HG03097 (cell line): Measurements from ENCODE around the gene ALG5.

Source experiments
- ATAC-seq: cut with Tn5 transposase; IDR thresholded peaks from one replicate; pipeline ENCODE4 v1.9.1; 2021; ENCODE audit not compliant: unreplicated experiment, low FRiP score

Gene ALG5

DNA sequence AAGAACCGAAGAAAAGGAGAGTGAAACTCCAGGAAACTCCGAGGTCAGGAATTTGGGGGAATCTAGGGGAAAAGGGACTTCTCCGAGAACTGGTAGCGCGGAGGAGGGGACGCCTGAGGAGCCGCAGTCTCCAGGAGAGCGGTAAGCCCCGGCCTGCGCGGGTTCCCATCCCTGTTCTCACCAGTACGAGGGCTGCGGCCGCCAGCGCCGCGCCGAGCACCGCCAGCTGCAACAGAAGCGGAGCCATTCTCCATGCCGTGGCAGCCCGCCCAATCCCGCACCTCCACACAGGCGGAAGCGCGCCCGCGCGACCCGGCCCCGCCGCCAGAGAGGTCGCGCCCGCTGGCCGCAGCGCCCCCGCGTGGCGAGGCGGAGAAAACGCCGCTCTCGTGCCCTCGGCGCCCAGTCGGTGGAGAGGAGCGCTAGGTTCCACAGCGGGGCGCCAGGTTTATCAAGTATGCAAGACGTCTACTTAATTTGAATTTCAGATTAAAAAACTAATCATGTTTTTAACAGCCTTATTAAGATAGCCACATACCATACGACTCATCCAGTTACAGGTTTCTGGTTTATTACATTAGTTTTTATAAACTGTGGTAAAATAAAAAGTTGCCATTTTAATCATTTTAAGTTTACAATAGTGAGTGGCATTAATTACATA, at the start of gene ALG5:
Gene ALG5 (minus strand): TSS at position 287 of the 661 bp plus-strand sequence. CDS start 40 bp downstream, at position 247.
- peak; percentile 78 for ATAC-seq

DNA sequence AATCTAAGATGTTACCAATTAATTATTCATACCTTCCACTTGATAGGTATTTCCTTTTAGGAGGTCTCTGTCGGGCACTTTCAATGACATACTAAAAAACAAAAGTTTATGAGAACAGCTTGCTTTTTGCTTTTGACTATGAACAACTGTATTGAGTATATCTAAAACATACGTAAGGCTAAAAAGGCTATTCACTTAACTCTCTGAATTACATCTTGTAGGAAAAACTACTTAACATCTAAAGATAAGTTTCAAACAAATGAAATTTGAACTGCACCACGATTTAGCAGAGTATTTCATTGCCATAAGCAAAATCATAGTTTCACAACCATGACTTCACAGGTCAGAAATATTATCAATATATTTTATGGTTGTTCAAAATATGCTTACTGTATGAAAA, 48.7 kb upstream of the ALG5 start:
- ATAC-seq, result no peak

DNA sequence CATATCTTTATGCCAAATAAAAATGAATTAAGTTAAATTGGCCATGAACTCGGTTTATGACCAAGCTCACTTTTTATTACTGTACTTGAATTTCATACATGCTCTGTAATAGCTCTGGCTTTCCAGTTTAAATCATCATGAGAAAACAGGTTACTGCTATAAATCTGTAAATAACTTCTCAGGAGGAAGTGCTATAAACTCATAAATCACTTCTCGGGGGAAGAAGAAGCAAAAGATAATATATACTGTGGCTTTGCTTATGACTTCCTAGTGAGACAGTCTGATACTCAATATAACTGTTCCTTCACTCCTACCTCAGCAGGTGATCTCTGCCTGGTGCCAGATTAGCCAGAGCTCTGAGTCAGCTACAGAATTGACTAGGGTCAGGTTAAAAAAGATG, 47.9 kb upstream of the ALG5 start:
- no peak for ATAC-seq

- ATAC-seq, result no peak
Measured at GRCh38 chr13:37046062-37046461, 46.9 kb upstream of the ALG5 start.

GRCh38 chr13:37040789-37041188, 41.6 kb upstream of the ALG5 start:
- ATAC-seq, result no peak

DNA sequence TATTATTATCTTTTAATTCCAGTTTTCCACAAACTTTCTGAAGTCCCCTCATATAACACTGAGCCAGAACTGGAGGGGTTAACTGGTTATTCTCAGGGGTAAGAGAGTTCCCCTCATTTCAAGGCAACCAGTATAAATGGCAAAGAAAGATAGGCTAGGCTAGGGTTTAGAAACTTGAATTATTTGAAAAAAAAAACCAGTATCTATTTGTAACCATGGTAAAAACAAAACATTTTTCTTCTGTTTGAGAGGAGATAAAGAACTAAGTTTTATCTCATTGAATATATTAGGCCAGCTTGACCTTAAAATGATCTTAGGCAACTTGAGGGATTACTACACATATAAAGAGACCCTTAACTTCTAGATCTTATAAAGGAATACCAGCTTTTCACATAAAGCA, 40.8 kb upstream of the ALG5 start:
- ATAC-seq, result no peak

DNA sequence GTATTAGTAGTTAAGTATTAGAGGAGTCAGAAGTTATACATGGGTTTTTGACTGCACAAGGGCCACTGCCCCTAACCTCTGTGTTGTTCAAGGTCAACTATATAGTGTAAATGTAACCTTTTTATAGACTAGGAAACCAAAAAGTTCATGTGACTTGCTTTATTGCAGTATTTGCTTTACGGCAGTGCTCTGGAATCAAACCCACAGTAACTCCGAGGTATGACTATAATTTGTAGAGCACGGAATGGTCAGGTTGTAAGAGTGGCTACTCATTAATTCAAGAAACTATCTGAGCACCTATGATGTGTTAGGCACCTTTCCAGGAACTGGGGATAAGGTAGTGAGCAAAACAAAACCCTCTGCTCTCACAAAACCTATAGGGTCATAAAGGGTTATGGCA, 38.1 kb upstream of the ALG5 start:
- no peak for ATAC-seq

DNA sequence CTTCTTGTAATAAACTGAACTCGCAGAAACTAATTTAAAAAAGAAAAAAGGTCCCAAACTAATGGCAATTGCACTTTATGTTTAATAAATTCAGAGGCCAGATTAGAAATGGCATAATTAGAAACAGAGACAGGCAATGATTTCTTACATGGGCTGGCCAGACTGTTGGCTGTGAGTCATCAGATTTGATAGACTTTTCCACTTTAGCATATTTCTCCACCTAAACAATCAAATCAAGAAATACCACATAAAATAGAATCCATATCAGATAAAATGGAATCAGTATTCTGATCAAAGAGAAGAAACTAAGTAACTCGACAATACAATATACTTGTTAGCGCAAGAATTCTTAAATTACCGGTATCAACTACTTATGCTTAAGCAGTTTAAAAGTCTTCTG, 30.5 kb upstream of the ALG5 start:
- ATAC-seq, result no peak

GRCh38 chr13:37027639-37028038, 28.5 kb upstream of the ALG5 start:
- no peak for ATAC-seq

DNA sequence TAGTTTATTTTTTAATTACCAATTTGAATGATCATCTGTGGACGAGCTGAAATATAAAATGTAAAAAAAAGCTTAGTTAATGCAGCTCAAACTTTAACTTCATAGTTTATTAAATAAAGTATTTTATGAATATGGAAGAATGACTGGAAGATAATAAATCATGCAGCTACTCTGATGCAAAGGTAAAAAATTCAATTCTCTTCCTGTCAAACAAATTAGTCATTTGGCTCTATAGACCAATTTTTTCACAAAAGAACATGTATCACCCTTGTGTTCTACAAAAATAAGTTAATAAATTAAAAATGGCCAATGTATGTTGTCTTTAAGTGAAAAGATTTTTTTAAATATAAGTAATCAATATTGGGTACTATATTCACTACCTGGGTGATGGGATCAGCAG, 27.6 kb upstream of the ALG5 start:
- no peak for ATAC-seq

DNA sequence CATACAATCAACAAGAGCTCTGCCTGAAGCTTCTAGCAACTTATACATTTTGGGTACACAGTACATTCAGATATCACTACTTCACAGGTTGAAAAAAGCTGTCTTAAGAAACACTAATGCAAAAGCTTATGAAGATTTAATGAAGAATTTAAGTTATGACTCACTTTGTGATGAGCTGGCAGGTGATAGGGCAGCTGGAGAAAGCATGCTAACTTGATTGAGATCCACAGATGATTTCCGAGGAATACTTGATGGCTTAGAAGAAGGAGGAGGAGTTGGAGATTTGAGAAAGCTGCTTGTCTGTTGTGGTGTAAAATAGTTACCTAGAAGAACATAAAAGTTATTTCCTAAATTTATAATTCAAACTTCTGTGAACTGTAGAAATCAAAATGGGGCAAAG, 24.7 kb upstream of the ALG5 start:
- no peak for ATAC-seq

DNA sequence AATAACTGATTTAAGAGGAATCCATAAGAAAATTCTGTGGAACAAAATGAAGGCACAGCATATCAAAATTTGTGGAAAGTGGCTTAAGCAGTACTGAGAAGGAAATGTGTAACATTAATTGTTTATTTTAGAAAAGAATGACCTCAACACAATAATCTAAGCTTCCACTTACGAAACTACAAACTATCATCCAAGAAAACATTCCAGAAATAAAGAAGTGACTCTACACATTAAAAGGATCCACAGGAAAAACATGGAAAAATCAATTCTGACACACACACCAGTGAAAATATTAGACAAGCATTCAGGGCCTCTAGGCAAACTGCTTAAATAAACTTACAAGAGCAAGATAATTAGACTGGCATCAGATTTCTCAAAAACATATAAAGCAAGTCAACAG, 15.5 kb upstream of the ALG5 start:
- ATAC-seq, result no peak

DNA sequence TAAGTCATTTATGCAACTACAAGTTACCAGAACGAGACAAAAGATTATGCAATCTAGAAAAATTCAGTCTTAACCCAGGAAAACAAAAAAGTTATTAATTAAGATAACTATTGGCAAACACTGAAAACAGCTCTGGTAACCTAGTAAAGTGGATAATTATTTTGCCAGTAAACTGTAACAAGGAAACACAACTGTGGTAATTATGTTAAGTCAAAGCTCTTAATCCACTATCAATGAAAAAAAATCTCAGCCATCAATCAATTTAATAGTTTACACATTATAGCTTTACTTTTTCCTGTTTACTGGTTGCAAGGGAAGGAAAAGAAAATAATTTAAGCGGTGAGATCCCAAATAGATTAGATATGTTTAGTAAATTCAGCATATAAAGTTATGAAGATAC, 12.6 kb upstream of the ALG5 start:
- no peak for ATAC-seq

- no peak for ATAC-seq
Measured at GRCh38 chr13:37011002-37011401, 11.9 kb upstream of the ALG5 start.

DNA sequence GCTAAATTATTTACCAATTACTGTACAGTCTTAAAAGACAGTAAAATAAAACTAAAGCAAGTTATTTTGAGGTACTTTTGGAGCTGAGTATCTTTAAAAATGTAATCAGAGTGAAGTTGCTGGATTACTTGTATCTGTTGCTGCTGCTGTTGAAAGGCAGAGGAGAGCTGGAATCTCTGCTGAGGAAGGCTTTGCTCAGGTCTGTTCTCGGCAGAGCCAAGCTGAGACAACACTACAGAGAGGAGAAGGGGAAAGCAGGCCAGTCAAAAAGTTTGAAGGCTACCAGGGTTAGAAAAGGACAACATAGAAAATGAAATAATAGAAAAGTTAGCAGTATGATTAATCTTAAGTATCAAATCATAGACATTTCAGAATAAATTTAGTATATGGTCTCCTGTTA, 11.3 kb upstream of the ALG5 start:
- no peak for ATAC-seq

DNA sequence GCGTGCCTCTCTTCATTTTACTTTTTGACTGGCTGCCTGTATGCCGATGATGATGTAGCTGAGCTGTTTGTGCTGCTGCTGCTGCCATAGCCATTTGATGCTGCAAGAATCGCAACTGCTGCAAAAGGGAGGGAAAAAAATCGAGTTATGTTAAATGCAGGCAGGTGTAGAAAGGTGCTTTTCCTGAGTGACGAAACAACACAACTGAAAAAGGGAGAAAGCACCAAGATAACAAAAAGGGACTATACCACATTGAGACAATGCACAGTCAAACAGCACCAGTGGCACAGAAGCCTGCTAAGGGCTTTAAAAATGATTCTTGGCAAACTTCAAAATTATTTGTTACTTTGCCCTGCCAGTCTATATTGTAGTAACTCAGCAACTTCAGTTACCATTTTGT, 10.6 kb upstream of the ALG5 start:
- no peak for ATAC-seq

DNA sequence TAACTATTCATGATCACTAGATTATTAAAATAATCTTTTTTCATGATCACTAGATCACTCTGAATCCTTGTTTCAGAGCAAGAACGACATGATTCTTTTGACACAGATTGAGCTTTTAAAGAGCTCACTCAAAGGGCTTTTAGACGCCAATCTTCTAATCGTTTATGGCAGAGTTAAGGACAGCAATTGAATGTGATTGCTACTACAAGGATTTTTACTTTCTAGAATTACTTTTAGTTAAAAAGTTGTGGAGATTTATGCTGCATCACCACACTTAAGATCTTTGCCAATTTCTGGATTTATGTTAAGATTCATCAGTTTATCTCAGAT, 2.7 kb upstream of the ALG5 start:
- no peak for ATAC-seq

DNA sequence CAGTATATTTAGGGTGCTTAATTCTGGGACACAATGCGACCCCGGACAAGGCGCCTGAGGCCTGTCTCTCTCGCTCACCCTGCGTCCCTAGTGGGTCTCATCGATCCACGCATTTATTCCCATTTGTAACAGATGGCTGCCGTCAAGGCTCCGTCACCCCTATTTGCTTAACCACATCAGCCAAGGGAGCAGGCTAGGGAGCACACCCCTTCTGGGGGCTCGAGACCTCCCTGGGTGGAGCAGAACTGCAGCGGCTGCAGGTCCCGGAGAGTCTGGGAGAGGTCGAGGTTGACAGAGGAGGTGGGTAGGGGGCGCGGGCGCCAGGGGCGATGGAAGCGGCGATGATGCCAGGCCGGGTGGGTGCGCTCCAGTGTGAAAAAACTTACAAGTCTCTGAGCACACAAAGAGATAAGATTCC, 507 bp downstream of the ALG5 start:
- ATAC-seq, result no peak

- no peak for ATAC-seq
Measured at GRCh38 chr13:36997716-36998427, 1.3 kb downstream of the ALG5 start.

GRCh38 chr13:36992362-36992761, 6.8 kb downstream of the ALG5 start:
- no peak for ATAC-seq

- no peak for ATAC-seq
Measured at GRCh38 chr13:36986462-36987240, 12.5 kb downstream of the ALG5 start.
